HG02759 (cell line): Measurements from ENCODE around the gene KCND1.
"Not testable (repeated sequence)": the region's sequence is repeated elsewhere in the genome, so short reads cannot be mapped to it uniquely, and the experiment has no call there.

Experiments used
- ATAC-seq: cut with Tn5 transposase; IDR thresholded peaks from one replicate; pipeline ENCODE4 v1.9.1; 2021; ENCODE audit warnings: mild to moderate bottlenecking, moderate library complexity; ENCODE audit not compliant: unreplicated experiment

KCND1 gene

GRCh38 chrX:48971249-48972219 is at the start of gene KCND1:
KCND1 (minus strand) TSS chrX:48971844; CDS start chrX:48970271, 1,573 bp downstream.
- no peak for ATAC-seq

- no peak for ATAC-seq
Observed at GRCh38 chrX:49019599-49020249, 48.1 kb upstream of the KCND1 start.

- ATAC-seq: no peak
Observed at GRCh38 chrX:49019050-49019449, 47.4 kb upstream of the KCND1 start.

DNA sequence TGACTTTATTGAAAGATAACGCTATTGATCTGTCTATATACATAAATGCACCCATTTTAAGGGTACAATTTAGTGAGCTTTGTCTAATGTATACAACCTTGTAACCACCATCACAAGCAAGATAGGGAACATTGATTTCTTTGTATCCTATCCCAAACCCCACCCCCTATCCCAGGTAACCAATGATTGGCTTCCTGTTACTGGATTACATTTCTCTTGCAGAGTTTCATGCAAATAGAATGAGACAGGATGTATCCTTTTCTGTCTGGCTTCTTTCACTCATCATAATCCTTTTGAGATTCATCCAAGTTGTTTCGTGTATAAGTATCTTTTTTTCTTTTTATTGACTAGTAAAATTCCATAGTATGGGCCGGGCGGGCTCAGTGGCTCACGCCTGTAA is 32.1 kb upstream of the KCND1 start:
- no peak for ATAC-seq

- peak; percentile 85 for ATAC-seq
Observed at GRCh38 chrX:49002091-49002935, 30.7 kb upstream of the KCND1 start, which contains the start of gene GRIPAP1. GRIPAP1 (minus strand) TSS chrX:49002264; CDS start chrX:49002229, 35 bp downstream.

GRCh38 chrX:49001521-49002090 is 30.0 kb upstream of the KCND1 start:
- ATAC-seq: peak; percentile 30

DNA sequence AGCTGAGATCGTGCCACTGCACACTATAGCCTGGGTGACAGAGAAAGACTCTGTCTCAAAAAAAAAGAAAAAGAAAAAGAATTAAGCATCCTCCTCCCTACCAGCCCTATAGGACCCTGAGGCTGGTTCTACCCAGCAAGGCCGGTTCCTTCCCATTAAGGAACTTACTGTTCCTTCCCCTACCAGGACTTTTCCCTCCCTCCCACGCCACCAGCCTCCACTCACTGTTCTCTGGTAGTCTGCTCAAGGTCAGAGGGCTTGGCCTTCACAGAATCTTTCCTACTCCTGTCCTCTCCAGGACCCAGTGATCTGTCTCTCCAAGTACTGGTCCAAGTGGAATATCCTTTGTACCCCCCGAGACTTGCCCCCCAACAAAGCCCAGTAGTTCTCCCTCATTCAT is 29.0 kb upstream of the KCND1 start:
- no peak for ATAC-seq

GRCh38 chrX:48999030-48999429 is 27.4 kb upstream of the KCND1 start:
- no peak for ATAC-seq

- no peak for ATAC-seq
Observed at GRCh38 chrX:48998391-48998790, 26.7 kb upstream of the KCND1 start.

GRCh38 chrX:48997865-48998264 is 26.2 kb upstream of the KCND1 start:
- no peak for ATAC-seq

- ATAC-seq: no peak
Observed at GRCh38 chrX:48997455-48997854, 25.8 kb upstream of the KCND1 start.

GRCh38 chrX:48996969-48997368 is 25.3 kb upstream of the KCND1 start:
- ATAC-seq: no peak

DNA sequence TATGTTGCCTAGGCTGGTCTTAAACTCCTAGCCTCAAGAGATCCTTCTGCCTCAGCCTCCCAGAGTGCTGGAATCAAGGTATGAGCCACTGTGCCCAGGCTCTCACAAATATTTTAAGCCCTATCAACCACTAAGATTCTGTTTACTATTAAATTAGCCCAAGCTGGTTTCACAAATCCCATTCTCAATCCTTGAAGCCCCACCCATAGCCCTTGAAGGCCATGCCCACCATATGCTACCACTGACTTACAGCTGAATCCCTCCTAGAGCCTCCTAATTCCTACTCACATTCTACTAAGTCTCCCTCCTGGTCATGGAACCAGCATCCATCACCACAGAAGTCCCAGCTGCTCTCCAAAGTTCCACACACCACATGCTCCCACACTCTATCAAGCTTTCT is 20.7 kb upstream of the KCND1 start:
- ATAC-seq: no peak

DNA sequence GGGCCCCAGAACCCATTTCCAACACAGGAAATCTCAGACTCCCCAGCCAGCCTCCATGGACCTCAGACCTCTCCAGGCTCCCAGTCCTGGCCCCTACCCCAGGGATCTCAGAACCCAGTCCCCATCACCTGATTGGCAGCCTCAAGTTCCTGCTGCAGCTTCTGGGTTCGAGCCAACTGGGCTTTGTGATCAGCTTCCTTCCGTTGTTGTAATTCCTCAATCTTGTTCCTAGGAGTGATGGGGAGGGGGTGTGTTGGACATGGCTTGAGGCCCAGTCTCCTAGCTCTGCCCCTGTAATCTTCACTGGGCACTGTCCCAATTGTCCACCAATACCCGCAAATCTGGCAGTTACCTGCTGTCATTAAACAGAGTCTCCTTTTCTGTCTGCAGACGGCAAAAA is 17.8 kb upstream of the KCND1 start:
- no peak for ATAC-seq

DNA sequence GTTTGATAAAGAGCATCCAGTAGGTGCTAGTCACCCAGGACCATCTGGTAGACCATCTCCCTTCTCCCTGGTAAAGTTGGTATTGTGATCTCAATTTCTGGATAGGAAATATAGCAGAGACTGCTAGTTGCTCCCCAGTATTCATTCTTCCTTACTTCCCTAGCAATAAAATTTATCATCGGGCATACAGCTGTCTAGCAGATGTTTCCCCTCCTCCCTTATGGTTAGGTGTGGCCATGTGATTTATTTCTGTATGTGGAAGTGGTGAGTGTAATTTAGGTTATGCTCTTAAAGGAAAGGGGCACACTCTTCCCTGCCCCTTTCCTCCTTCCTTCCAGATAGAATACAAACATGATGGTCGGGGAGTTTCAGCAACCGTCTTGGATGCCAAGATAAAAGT is 12.3 kb upstream of the KCND1 start:
- no peak for ATAC-seq

- ATAC-seq: no peak
Observed at GRCh38 chrX:48983081-48983480, 11.4 kb upstream of the KCND1 start.

DNA sequence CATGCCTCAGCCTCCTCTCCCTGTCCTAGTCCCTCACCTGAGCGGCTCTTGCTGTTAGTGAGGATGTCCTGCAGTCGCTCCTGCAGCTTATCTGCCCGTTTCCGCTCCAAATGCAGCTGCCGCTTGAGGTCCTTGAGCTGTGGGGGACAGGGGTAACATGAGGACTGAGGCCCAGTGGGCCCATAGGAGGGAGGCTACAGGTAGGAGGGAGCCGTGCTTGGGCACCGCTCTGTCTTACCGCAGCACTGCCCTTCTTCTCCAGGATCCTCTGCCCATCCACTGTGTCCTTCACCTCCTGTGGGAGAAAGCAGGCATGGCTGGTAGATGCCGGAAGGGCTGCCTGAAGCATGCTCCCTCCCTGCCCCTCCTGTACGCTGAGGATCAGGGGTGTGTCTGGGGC is 9.5 kb upstream of the KCND1 start:
- no peak for ATAC-seq

DNA sequence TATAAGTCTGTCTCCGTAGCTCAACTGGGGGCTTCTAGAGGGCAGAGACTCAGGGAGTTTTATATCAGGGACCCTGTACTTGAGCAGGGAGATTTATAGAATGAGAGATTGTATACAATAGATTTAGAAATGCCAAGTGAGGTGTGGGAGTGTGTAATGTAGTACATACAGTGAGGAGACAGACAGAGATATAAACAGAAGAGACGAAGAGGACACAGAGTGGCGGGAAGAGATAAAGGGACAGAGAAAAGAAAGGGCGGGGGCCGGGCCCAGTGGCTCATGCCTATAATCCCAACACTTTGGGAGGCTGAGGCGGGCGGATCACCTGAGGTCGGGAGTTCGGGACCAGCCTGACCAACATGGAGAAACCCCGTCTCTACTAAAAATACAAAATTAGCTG is 8.7 kb upstream of the KCND1 start:
- not testable (repeated sequence) for ATAC-seq

GRCh38 chrX:48978226-48978625 is 6.6 kb upstream of the KCND1 start:
- ATAC-seq: no peak

- ATAC-seq: no peak
Observed at GRCh38 chrX:48976086-48976485, 4.4 kb upstream of the KCND1 start.

DNA sequence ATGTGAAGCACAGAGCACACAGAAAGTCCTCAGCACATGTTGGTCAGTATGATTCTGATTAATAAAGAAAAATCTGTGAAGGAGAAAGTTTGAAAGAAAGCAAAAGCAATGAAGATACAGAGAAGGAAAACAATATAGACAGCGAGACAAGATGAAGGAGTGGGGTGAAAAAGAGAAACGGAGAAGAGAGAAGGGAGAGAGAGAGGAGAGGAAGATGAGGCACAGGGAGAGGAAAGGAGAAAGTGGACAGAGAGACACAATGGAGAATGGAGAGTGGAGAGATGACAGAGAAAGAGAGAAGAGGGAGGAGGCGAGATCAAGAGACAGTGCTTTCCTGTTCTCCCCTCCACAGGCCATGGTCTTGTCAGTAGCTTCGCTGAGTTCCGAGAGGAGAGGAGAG is 3.9 kb upstream of the KCND1 start:
- no peak for ATAC-seq
